Measurements from ENCODE around the gene CDK5RAP3.
"Not testable (repeated sequence)": the region's sequence is repeated elsewhere in the genome, so short reads cannot be mapped to it uniquely, and the experiment has no call there.

The CDK5RAP3 gene

DNA sequence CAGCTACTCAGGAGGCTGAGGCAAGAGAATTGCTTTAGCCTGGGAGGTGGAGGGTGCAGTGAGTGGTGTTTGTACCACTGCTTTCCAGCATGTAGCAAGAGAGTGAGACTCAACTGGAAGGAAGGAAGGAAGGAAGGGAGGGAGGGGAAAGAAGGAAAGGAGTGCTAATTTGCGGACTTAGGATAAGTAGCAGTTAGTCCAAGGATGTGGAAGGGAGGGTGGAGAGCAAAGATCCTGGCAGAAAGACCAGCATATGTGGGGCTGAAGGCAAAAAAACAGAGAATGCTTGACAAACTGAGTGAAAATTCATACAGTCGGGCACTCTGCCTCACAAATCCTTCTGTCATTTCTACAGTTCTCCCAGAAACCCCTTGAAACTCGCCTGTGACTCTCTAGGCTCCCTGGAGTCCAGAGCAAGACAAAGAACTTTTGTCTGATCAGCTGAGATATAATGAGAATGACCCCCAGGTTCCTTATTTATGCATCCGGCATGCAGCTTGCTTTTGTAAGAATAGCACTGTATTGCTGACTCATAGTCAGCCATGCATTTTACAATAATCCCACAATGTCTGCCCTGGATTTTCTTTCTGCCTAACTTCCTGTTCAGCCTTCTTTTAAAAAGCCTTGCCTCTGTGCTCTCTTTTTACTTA lies 31.5 kb downstream of the CDK5RAP3 start:
- no peak for DNase-seq

- DNase-seq = no peak
Measured at GRCh38 chr17:48002916-48003416, 32.1 kb downstream of the CDK5RAP3 start.

GRCh38 chr17:48003417-48004151 lies 32.7 kb downstream of the CDK5RAP3 start:
- DNase-seq = no peak

DNA sequence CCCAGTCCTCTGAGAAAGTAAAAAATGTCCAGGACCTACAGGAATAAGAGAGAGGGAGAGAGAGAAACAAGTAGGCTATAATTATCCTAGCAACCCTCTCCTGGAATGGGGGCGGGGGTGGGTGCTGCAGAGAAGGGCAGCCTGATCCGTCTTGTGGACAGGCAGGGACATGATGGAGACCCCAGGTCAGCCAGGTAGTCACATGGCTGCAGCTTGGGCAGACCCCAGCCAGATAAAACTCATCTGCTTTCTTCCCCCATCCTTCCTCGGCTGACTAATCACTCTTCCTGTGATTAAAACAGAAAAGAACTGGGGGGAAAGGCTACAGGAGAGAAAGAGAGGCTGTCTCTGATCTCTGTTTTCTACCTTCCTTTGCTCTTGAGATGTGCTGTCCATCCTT lies 34.1 kb downstream of the CDK5RAP3 start:
- no peak for DNase-seq

DNA sequence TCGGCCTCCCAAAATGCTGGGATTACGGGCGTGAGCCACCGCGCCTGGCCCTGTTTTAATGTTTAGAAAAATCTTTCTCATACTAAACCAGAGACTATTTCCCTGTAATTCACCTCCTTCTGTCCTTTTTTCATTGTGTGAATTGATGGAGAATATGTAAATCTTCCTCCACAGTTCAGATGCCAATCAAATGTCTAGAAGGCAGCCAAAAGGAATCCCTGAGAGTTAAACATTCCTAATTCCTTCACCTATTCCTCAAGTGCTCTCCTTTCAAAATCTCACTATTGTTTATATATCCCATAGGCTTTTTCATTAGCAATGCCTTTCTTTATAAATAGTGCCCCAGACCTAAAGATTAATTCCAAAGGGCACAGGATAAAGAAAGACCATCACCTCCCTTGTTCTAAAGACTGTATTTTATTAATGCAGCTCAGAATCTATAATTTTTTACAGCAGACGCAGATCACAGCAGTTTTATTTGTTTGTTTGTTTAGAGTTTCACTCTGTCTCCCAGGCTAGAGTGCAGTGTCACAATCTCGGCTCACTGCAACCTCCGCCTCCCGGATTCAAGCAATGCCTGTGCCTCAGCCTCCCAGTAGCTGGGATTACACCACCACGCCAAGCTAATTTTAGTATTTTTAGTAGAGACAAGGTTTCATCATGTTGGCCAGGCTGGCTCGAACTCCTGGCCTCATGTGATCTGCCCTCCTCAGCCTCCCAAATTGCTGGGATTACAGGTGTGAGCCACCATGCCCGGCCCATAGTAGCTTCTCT lies 36.2 kb downstream of the CDK5RAP3 start:
- no peak for DNase-seq

- no peak for DNase-seq
Measured at GRCh38 chr17:48010193-48010592, 39.3 kb downstream of the CDK5RAP3 start.

GRCh38 chr17:48011405-48012150 lies 40.7 kb downstream of the CDK5RAP3 start:
- DNase-seq = peak; percentile 35 to 40

DNA sequence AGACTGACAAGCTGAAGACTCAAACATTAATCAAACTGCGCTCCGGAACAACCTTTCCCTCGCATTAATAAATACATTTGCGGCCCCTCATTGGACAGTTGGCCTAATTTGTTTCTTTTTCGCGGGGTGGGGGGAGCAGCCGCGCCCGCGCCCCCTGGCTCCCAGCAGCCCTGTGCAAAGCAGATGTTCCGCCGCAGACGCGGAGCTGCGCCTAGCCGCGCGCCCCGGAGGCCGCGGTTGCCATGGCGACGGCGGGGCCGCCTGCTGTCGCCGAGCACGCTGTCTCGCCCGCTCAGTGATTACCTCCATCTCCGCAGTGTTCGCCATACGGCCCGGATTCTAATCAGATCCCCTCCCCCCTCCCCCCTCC lies 41.2 kb downstream of the CDK5RAP3 start:
- DNase-seq = peak; percentile 54 to 63

- DNase-seq = no peak
Measured at GRCh38 chr17:48012654-48013053, 41.7 kb downstream of the CDK5RAP3 start.

DNA sequence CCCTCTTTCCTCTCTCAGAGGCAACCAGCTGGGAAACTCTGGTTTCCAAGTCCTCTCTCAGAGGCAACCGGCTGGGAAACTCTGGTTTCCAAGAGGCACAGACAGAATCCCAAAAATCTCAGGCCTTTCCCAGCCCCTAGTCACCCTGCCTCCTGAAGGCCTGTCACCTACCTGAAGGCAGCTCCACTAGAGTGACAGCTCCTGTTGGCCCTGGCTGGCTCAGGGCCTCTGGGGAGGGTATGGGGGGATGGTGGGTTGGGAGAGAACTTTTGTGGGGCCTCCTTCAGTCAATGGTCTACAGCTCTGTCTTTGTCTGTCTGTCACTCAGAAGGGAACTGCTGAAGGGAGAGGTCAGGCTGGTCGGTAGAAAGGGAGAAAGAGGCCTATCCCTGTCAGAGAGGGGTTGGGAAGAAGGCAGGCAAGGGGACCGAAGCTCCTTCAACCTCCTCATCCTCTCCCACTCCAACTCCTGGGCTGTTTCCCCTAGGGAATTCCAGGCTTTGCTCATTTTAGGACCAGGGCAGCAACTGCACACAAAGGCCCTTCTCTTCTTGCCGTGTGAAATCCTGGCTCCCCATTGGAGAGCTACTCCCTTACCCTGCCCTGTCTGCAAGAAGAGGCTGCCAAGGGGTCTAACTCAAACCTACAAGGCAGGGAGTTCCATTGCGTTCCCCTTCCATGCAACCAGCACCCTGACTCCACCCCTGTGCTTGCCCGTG lies 43.1 kb downstream of the CDK5RAP3 start:
- DNase-seq = no peak

- no peak for DNase-seq
Measured at GRCh38 chr17:48014595-48015111, 43.7 kb downstream of the CDK5RAP3 start.

DNA sequence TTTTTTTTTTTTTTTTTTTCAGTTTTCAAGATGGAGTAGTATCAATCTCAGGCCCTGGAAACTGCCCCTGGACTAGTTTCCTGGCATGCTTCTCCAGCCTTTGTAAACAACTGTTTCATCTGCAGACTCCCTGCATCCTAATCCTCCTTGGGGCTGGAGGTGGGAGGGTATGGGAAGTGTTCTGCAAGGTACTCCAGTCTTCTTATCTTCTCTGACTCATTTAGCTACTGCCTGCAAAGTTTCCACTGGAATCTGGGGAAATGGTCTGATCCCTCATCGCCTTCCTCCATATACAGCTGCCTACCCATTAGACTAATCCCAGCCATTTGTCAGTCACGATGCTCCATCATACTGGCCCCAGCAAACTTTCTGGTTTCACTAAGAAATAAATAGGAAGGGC lies 45.2 kb downstream of the CDK5RAP3 start:
- no peak for DNase-seq

DNA sequence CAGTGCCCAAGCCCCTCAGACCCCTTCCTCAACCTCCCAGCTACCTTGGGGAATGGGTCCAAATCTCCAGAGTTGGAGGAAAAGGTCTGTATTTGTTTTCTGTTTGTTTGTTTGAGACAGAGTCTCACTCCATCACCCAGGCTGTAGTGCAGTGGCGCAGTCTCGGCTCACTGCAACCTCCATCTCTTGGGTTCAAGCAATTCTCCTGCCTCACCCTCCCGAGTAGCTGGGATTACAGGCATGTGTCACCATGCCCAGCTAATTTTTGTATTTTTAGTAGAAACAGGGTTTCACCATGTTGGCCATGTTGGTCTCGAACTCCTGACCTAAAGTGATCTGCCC lies 46.9 kb downstream of the CDK5RAP3 start:
- not testable (repeated sequence) for DNase-seq

- no peak for DNase-seq
Measured at GRCh38 chr17:48021934-48022333, 51.0 kb downstream of the CDK5RAP3 start.

GRCh38 chr17:48022901-48023300 lies 52.0 kb downstream of the CDK5RAP3 start:
- DNase-seq = no peak

DNA sequence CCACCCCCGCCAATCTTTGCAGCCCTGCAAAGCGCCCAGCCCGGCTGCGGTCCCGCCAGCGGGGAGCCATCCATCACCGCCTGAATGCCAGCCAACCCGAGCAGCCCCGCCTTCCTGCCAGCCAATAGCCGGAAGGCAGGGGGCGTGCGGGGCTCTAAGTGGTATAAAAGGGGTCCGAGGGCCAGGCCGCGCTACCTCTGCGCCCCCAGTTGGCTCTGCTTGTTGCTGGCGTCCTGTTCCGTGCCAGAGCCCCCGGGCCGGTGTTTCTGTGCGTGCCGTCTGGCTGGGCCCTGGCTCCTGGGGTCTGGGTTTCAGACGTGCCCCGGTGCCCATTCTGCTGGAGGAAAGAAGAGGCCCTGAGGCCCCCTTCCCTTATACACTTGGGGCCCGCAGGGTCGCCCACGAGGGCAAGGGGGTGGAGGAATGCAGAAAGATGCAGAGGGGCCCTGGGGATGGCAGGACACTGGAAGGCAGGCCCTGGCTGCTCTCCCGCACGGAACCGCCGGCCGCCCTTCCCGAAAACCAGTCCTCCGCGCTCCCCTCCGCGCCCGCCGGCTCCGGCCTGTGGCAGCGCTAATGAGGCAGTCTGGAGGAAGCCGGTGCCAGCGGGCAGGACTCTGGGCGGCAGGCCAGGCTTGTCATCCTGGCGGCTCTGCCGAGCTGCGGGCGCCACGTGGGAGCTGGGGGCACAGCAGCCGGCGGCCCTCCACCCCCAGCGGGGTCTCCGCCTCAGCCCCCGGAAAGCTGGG lies 52.7 kb downstream of the CDK5RAP3 start:
- peak; percentile 30 to 37 for DNase-seq

- DNase-seq = peak; percentile 33 to 40
Measured at GRCh38 chr17:48024149-48025039, 53.5 kb downstream of the CDK5RAP3 start.

GRCh38 chr17:48025040-48025903 lies 54.4 kb downstream of the CDK5RAP3 start:
- peak; percentile 98 for DNase-seq

DNA sequence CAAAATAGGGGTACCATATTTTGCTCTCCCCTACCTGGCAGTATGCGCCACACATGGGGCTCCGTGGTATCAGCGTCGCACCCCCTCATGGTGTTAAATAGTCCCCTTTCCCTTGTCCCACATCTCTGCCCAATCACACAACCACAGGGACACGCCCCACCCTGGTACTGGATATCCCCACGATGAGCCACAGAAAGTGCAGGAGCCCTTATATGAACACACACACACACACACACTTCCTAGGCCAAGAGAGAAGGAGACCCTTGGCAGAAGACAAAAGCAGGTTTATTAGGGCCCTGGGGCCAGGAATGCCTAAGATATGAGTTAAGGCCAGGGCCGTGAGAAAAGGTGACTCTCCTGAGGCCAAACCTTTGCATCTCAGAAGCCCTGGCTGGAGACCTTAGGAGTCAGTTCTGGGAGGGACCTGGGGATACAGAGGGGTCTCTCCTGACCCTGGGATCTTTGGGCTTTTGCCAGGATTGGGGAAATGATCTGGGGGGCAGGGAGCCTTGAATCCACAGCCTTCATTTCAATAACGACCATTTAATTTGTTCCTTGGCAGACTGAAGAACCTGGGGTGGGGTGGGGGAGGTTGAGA lies 55.1 kb downstream of the CDK5RAP3 start:
- no peak for DNase-seq
